Epithelial cell of prostate (primary cell): ENCODE results near the gene IRAK3.
"Not testable (repeated sequence)": the region's sequence is repeated elsewhere in the genome, so short reads cannot be mapped to it uniquely, and the experiment has no call there.

Experiments used
- DNase-seq: peaks from one replicate; pipeline ENCODE4 v3.0.0-alpha.2; 2011; ENCODE audit warnings: low read depth, low spot score
- H3K27ac ChIP-seq: fragments of 450-650 bp; 2 replicates; pipeline ENCODE4 v1.5.1; 2017; ENCODE audit warnings: mild to moderate bottlenecking

Gene IRAK3

GRCh38 chr12:66203820-66204219 lies 14.8 kb downstream of the IRAK3 start:
- DNase-seq: no peak
- H3K27ac ChIP-seq: no peak overlapping the region

- no peak for DNase-seq
- no peak overlapping the region for H3K27ac ChIP-seq
Measured at GRCh38 chr12:66206141-66206540, 17.1 kb downstream of the IRAK3 start.

- no peak overlapping the region for H3K27ac ChIP-seq
- no peak for DNase-seq
Measured at GRCh38 chr12:66210840-66211239, 21.8 kb downstream of the IRAK3 start.

- not testable (repeated sequence) for DNase-seq, H3K27ac ChIP-seq
Measured at GRCh38 chr12:66211573-66211972, 22.6 kb downstream of the IRAK3 start.

GRCh38 chr12:66213011-66213410 lies 24.0 kb downstream of the IRAK3 start:
- not testable (repeated sequence) for DNase-seq, H3K27ac ChIP-seq

- H3K27ac ChIP-seq: peak overlapping the region; percentile 33
Measured at GRCh38 chr12:66217342-66217917, 28.4 kb downstream of the IRAK3 start.

GRCh38 chr12:66228462-66228861 lies 39.4 kb downstream of the IRAK3 start:
- DNase-seq: no peak
- H3K27ac ChIP-seq: no peak overlapping the region

More at GRCh38 chr12:66217342-66217917, 28.4 kb downstream of the IRAK3 start:
- no peak for DNase-seq

GRCh38 chr12:66232263-66232662 lies 43.2 kb downstream of the IRAK3 start:
- DNase-seq: no peak
- no peak overlapping the region for H3K27ac ChIP-seq

- DNase-seq, H3K27ac ChIP-seq: not testable (repeated sequence)
Measured at GRCh38 chr12:66234037-66234693, 45.2 kb downstream of the IRAK3 start.

- not testable (repeated sequence) for DNase-seq, H3K27ac ChIP-seq
Measured at GRCh38 chr12:66234773-66235625, 46.0 kb downstream of the IRAK3 start.

- DNase-seq: no peak
- H3K27ac ChIP-seq: no peak overlapping the region
Measured at GRCh38 chr12:66235626-66236281, 46.7 kb downstream of the IRAK3 start.

GRCh38 chr12:66236282-66236675 lies 47.3 kb downstream of the IRAK3 start:
- DNase-seq, H3K27ac ChIP-seq: not testable (repeated sequence)

- no peak for DNase-seq
- H3K27ac ChIP-seq: no peak overlapping the region
Measured at GRCh38 chr12:66236969-66237368, 48.0 kb downstream of the IRAK3 start.

- DNase-seq: no peak
- no peak overlapping the region for H3K27ac ChIP-seq
Measured at GRCh38 chr12:66237505-66238175, 48.6 kb downstream of the IRAK3 start.

GRCh38 chr12:66239295-66239694 lies 50.3 kb downstream of the IRAK3 start:
- no peak overlapping the region for H3K27ac ChIP-seq

GRCh38 chr12:66240096-66240820 lies 51.2 kb downstream of the IRAK3 start:
- DNase-seq: no peak
- H3K27ac ChIP-seq: no peak overlapping the region

More at GRCh38 chr12:66239295-66239694, 50.3 kb downstream of the IRAK3 start:
- DNase-seq: no peak

- no peak overlapping the region for H3K27ac ChIP-seq
- no peak for DNase-seq
Measured at GRCh38 chr12:66241061-66242043, 52.3 kb downstream of the IRAK3 start.

GRCh38 chr12:66242311-66242710 lies 53.3 kb downstream of the IRAK3 start:
- DNase-seq: no peak
- no peak overlapping the region for H3K27ac ChIP-seq
